ENCODE data around the gene DNAH10.

The DNAH10 gene

DNA sequence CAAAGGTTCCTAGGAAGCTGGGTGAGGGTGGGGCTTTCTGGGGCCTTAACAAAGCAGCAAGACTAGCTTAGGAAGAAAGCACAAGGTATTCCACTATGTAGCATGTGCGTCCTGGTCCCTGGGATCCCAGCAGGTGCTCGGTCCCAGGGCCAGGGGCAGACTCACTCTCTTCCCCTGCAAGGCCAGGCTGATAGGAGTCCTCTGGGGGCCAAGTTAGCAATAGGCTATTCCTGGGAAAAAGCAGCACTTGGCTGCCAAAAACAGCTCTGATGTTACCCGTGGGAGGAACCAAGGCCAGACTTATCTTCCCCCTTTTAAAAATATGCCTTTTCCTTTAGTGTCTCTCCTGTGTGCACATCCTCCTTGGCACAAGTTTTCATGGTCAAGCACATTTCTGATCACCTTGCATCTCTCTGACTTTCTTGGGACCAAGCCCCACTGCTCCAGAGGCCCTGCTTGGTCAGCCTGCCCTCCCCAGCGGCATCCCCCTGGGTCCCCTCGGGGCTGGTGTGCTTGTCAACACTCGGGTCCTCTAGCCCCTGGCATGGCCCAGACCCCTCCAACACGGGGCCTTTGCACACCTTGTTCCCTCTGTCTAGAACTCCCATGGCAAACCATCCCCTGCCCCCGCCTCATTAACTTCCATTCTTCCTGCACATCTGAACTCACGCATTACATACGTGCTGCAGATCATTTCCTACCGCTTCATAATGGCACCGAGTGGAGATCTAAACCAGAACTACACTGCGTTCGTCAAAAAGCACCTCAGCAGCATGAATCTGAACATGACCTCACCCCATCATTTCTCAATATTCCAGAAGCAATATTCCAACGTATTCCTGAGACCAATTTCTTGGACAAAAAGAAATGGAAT lies 188.6 kb downstream of the DNAH10 start:
- no peak for DNase-seq

DNA sequence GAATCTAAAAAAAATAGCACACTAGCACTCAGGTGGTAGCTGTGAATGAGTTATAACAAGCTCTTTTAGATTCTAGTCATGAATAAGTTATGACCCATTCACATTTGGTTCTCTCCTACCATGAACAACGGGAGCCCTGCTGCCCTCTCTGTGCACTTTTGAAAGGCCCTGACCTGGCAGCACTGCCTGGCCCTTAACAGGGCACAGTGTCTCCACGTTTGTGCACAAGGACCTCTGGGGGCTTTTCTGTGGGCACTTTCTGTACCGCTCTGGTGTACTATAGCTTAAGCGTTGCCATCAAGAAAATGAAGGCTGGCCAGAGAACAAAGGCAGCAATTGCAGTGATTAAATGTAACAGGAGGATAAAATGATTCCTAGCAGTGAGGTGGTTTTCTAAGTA lies 189.4 kb downstream of the DNAH10 start:
- no peak for DNase-seq

DNA sequence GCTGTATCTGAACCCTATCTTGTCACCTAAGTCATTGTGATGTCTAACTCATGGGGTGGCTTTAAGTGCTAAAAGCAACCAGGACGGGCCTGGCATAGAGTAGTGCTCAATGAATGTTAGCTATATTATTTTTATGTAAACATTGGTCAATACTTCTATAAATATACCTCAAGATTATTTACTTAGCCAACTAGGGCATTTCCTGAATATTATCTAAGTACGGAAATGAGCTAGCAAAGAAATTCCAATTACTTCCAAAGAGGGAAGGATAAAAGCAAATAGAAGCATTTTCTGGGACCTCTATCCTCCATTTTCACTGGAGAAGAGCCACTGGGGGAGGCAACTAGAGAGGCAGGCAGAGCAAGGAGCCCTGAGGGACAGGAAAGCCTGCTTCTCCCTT lies 189.9 kb downstream of the DNAH10 start:
- DNase-seq = no peak

DNA sequence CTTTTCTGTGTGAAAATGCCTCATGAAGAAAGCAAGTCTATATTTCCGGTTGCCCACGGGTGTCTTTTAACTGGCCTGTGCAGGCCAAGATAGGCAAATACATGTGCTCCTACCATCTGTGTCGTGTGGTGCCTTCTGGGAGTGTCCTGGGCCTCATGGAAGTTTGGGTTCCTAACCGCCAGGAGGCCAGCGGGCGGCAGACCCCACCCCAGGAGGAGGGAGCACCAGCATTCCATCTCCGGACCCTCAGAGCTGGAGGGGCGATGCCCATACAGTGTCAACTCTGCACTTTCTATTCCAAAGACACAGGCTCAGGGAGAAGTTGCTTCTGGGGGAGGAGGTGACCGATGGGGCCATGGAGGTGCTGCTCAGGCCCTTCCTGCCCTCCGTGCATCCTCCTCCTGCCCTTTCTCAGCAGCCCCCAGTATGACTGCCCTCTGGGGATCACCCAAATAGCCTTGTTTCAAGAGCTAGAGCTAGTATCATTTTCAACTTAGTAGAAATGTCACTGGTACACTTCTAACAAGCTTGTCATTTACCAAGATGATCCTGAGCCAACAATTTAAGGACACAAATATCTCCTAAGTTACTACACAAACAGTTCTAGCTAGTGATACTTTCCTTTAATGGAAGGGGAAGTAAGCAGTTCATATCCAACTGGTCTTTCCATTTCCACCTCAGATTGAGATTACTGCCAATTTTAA lies 192.7 kb downstream of the DNAH10 start:
- DNase-seq = no peak

DNA sequence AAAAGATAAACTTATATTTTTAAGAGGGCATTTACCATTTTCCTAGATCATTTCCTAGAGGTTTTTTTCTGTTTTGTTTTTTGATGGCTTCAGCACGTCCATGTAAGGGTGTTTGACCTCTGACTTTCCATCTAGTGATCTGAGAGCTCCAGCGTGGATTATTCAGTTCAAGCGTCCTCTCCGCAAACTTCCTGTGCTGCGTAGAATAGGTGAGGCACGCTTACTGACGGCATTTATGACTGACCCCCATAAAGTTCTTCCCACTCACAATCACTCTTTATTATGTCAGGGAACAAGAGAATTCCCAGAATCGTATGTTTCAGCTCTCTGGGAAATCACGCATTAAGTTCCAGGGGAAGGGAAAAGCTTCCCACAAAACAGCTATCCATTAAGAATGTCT lies 194.1 kb downstream of the DNAH10 start:
- DNase-seq = no peak

DNA sequence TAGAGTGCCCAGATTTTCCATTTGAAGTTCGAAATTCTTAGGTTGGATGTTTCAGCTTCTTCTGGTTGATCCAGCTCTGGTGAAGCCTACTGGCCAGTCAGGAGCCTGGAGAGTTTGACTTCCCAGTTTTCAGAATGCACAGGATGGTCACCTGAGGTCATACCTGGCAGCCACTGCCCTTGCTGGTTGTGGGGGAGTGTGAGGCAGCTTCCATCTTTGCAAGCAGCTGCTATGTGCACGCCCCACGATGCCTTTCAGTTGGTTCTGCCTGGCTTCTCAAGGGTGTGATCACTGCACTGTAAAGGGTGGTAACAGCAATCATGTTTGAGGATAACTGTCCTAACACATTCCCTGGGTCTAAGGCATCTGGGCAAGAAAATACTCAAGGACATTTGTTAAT lies 195.1 kb downstream of the DNAH10 start:
- no peak for DNase-seq

DNA sequence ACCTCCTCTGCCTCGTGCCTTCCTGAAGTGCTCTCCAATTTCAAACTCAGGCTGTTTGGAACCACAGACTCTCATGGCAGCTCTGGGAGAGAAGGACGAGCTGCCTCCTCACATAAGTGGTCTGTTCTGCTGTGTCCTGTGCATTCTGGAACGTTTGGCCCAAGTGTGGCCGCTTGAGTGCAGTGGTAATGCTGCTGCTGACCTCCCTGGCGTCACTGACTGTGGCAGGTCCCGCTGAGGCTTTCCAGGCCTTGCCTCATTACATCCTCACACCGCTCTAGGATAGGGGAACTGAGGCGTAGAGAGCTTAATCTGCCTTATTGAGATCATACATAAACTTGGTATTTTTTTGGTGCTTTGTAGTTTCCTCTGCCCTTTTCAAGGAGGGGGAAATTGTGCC lies 196.4 kb downstream of the DNAH10 start:
- no peak for DNase-seq

DNA sequence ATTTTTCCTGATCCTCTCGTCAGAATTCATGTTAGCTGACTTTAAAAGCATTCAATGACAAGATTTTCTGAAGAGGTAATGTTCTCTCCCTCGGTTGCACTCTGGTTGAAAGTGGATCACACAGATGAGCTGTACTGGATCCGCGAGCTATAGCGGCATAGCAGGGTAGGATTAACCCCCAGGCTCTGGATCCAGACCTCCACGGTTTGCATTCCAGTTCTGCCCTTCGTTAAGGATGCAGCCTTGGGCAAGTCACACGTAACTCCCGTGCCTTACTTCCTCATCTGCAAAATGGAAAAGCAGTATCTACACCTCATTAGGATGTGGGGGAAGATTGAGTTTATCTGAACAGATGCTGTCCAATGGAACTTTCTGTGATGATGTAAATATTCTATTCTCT lies 196.8 kb downstream of the DNAH10 start:
- DNase-seq = no peak

DNA sequence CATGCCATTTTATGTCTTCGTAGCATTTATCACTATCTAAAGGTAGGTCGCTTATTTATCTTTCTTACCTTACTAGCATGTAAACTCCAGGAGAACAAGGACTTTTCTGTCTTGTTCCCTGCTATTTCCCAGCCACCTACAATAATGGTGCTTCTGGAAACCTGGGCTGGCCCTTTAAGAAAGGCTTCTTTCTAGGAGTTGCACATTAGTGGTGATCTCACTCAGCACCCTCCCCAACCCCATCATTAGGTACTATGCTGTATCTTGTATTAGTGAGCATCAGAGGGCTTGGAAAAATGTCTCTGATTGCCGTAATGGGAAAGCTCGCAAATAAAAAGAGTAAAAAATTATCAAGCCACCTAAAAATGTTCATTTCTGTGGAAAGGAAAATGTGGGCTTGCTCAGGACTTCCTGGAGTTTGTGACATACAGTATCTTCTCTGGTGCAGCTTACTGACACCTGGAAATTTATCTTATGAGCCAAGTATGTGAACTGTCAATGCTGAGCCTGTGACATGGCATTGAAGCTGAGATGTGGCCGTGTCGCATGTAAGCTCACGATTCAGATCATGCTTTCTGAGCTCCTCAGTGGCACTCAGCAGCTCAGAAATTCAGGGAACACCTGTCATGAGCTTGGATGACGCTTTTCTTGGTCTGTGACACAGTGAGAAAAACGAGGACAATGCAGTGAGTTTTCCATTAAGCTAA lies 198.1 kb downstream of the DNAH10 start:
- DNase-seq = no peak

DNA sequence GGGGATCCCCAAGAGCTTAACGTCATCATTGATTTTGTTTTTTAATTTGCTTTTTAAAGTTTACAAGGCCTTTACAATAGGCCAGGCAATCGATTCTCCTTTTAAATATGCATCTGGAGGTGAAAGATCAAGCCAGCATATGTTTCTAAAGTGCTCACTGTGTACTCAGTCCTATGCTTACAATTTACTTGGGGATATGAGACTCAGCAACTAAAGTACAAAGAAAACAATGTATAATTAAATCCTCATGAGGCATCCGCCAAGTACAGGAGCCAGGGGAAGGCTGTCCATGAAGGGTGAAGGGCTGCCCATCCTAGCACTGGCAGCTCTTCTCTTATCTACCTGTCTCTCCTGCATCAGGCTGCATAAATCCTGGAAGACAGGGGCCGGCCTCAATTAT lies 198.8 kb downstream of the DNAH10 start:
- no peak for DNase-seq

DNA sequence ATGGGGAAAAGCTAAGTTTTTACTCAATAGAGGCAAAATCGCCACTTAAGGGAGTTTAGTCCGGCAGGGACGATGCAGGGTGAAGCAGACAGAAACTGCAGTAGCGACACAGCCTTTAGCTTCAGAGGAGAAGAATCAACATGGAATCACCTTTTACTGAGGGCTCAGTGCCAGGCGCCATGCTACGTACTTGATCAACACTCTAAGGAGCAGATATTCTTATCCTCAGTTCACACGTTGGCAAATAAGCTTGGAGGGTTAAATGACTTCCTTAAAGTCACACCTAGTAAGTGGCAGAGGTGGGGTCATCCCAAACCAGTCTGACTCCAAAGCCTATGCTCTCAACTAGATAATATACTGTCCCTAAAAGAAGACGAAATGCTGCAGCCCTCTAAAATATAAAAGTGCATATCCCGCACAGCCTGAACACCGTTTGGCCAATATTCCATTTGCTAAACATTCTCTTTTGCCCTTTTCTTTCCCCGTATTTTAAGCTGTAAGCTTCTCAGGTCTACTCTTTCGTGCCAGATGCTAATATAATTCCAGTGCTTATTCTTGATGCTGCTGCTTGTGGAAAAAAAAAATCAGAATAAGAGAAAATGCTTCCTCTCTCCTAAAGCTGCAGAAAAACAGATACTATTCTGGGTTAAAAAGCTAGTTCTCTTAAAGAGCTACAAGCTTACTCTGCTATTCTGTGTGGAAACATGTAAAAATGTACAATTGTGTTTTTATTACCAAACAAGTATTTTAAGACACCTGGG lies 199.7 kb downstream of the DNAH10 start:
- DNase-seq = no peak

DNA sequence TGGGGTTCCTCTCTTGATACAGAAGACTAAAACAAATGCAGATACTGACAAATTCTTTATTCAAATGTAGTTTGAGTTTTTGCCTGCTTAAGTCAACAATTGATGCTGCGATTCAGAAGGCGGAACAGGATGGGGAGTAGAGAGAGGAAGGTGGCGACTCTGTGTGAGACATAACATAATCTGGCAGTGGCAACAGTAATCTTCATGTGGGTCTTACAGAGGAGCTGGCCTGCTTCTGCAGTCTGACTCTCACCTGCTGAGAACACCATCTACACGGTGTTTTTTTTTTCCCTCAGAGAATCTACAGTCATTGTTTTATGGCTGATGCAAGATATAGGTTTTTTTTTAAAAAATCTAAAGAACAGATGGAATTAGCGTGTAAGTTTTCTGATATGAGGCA lies 200.4 kb downstream of the DNAH10 start:
- DNase-seq = no peak

DNA sequence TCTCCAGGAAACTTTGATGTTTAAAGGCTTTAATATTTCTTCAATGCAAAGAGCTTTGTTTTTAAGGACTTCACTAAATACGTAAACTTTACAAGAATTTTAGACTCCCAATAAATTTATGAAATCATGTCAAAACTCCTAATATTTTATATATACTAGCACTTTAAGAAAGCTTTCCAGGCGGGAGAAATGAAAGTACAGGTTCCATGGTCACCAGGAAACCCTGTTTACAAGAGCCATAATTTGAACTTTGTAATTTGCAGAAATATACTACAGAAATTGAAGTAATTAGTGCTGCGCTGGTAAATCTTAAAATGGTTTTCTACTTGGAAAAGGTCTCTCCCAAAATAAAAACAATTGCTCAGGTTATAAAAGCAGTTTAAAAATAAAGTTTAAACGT lies 201.7 kb downstream of the DNAH10 start:
- DNase-seq = no peak

DNA sequence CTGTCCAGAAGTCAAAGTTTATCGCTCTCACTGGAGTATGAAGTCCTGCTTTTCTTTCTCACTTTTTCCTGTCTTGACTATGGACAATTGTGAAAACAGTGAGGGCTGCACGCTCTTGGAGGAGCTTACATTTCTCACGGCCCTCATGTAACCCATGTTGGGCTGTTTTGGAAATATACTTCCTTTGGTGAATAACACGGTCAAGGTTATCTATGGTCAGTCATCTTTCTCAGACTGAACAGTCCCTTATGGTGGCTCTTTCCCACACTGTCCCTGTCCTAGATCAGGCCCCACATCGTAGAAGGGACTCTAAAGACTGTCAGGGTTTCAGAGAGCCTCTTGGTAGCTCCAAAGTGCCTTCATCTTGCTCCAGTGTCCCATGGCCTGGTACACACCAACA lies 203.3 kb downstream of the DNAH10 start:
- DNase-seq = no peak

DNA sequence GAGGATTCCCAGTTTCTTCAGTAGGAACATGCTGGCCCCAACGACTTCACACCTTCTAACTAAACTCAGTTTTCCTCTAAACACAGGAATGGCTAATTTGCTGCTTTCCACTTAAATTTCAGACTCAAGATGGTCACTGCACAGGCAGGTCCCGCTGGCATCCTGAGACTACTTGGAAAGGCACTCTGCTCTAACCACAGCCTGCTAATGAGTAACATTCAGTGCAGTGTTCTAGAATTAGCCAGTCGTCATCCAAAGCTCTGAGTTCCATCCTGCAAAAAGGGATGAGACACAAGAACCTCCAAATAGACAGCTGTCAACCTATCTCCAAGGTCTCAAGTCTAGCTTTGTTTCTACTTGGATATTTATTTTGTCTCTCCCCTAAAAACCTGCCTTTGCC lies 204.5 kb downstream of the DNAH10 start:
- no peak for DNase-seq

DNA sequence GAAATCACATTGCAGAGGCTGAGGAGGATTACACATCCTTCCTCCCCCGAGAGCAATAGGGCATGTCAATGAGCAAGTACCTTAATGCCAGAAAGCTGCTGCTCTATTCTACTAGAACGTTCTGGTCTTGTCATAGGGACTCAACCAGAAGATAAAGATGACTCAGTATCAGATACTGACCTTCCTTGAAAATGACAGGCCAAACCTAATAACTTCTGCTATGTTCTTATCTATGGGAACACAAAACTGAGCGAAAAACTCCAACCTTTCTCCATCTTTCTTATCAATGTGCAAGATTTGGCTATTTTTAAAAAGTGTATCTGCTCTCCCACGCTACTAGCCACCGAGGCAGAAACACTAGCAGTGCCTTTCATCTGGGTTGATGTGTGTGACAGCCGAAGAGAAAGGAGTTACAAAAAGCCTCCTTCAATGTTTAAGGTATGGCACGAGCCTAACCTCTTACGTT lies 205.1 kb downstream of the DNAH10 start:
- DNase-seq = no peak

DNA sequence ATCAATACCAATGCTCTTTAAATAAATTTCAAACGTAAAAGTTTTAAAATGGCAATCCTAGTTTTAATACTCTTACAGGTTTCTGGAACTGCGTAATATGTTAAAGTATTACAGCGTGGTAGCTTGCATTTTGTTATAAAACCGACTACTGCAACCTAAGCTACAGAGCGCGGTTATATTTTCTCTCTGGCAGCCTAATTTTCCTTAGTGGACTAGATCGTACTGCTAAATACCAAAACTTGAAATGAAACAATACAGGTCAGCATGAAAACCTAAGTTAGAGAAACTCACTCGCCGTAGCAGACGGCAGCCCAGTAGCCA lies 209.3 kb downstream of the DNAH10 start:
- no peak for DNase-seq

DNA sequence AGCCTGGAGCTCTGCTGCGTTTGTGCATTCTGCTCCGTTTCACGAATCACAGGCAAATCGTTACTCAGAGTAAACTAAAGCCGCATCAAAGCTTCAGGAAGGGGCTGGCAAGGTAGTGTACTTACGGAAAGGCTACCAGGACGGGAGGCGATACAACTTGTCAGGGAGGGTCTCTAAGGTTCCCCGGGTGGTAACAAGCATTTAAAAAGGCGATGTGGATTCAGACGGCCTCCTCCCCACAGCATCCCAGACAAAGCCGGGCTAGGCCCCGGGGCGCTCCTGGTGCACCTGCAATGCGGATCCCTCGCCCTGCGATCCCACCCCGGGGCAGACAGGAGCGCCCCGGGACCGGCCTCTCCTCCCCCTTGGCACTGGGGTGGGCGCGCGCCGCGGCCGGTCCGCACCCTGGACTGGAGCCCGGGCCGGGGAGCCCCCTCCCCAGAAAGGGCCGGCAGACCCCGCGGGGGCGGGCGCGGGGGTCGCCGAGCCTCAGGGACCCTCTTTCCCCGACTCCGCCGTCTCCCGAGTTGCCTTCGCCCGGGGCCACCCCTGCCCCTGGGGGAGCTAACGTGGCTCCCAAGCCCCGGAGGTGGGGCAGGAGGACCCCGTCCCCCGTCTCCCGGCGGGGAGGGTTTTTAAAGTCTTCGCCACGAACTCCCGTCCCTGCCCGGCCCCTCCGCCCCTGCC lies 209.8 kb downstream of the DNAH10 start:
- peak; percentile 12 for DNase-seq

DNA sequence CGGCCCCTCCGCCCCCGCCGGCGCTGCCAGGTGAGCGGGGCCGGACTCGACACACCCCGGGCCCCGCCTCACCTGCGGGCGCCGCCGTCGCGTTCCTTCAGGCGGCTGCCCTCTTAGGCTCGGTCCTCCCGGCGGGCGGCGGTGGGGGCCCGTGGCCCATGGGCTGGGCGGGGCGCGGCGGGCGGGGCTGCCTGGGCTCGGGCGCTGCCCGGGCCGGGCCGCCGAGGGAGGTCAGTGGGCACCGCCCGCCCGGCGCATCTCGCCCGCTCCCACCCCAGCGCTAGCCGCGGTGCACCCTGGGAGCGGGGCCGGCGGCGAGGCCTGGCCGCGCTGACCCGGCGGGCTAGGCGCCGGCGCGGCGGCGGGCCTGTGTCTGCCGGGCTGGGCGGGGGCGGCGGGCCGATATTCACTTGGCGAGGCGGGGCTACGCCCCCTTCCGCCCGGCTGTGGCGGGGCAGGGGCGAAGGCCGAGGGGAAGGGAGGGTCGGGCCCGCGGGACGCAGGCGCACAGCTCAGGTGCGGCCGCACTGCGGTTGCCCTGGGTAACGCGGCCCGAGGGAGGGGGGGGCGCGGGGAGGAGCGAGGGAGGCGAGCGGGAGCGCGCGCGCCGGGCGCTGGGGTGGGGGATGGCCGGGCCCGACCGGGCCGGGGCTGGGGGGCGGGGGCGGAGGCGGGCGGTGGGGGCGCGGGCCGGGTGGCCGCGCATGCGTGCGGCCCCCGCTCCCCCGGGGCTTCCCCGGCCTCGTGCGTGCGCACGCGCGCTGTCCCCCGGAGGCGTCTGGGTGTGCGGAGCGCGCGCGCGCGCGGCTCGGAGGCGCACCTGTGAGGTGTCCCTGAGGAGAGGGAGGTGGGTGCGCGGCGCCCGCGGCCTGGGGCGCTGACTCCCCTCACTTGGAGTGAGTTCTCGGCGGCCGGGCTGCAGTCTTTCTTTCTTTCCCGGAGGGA lies 210.6 kb downstream of the DNAH10 start, which contains the start of the genes CCDC92 and ZNF664:
Gene CCDC92, minus strand, starts transcription at position 375 of the 945 bp plus-strand sequence. CDS start 28,526 bp downstream, outside the sequence.
Gene ZNF664, plus strand, starts transcription at position 759 of the 945 bp plus-strand sequence. CDS start 38,930 bp downstream, outside the sequence.
- DNase-seq = peak; percentile 96

DNA sequence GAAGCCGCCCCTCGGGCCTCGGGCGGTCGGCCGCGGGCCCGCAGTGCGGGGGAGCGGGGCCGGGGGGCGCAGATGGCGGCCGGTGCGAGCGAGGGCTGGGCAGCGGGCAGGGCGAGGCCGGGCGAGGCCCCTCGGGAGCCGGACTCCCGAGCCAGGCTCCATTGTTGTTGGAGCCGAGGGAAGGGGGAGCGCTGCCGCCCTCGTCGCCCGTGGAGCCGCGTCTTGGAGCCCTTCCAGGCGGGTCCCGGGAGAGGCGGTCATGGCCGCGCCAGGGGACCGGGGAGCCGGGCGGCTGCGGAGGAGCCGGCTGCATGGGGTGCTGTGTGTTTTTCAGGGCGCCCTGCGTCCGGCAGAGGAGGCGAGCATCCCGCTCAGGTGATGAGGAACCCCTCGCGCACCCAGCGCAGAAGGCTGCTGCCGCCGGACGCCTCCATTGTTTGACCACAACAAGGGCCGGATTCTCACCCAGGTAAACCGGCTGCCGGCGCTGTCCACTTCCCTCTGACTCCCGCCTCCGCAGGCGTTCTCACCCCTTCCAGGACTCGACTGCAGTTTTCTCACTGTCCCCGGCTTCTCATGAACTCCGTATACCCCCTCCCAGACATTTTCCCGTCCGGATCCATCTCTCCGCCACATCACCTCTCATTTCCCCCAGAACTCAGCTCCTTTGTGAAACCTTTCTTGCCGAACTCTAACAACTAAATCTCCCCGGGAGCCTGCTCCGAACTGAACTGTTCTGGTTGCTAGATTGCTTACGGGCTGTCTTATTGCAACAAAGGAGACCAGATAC lies 211.6 kb downstream of the DNAH10 start:
- peak; percentile 42 for DNase-seq

Measured in COR-L47 (cell line).